Lower leg skin (tissue), 4 donors: Measurements from ENCODE around the gene CHD6. TPM values are rescaled to one million over a fixed set of nuclear protein-coding genes. Genes with fewer than 3 reads are reported as not detected.

Source experiments
- DNase-seq, 2 donors: peaks; one replicate each; pipeline ENCODE4 v3.0.0-alpha.2; 2019; ENCODE audit warnings: low spot score in 2 of 2
- H3K4me3 ChIP-seq: fragments of 200-600 bp; sonication (generic); 2 replicates; pipeline ENCODE4 v1.5.1; 2017; ENCODE audit warnings: mild to moderate bottlenecking, low read depth; ENCODE audit not compliant: poor library complexity, severe bottlenecking
- CTCF ChIP-seq, 3 donors: fragments of 450-650 bp; IDR thresholded peaks; one replicate each; pipeline ENCODE4 v1.5.1; 2016; ENCODE audit warnings: antibody characterized with exemption in 3 of 3, mild to moderate bottlenecking in 3 of 3, moderate library complexity in 2 of 3
- POLR2A ChIP-seq, 2 donors: fragments of 450-650 bp; IDR thresholded peaks; one replicate each; pipeline ENCODE4 v1.6.1; 2016 to 2017; ENCODE audit warnings: antibody characterized with exemption in 2 of 2, mild to moderate bottlenecking in 1 of 2, moderate library complexity in 1 of 2
- WGBS, 2 donors: methylation state at CpG; one replicate each; pipeline ENCODE4 v1.1.5; 2018; 5-methylcytosine and 5-hydroxymethylcytosine counted together
- intact Hi-C: fragments of 100-400 bp; cut with DNase I; formaldehyde crosslinking; loops from one replicate; pipeline ENCODE4 v1.15.0; 2023; ENCODE audit warnings: low total_unique reads
- total RNA-seq, 4 donors: library from RNA; depleted of rRNA; stranded (reverse); fragments of >200 nt; gene quantifications; one replicate each; pipeline ENCODE4 v1.1.0, GENCODE V29; 2016

CHD6 gene
- total RNA-seq, 4 donors from 2014 or later = 29.7 to 40.1 (median 37.7) TPM

GRCh38 chr20:41615676-41616075 lies 2.5 kb downstream of the CHD6 start:
- TF ChIP-seq POLR2A (IDR thresholded peaks at IDR 0.05) = no peak
- no peak for DNase-seq
- WGBS, 2 donors = 54 to 71% methylated on average over 3 of the region's 3 CpGs
- intact Hi-C loops = no loop called here
- no peak overlapping the region for H3K4me3 ChIP-seq

GRCh38 chr20:41615110-41615509 lies 3.1 kb downstream of the CHD6 start:
- no peak overlapping the region for H3K4me3 ChIP-seq
- DNase-seq = no peak
- TF ChIP-seq POLR2A (IDR thresholded peaks at IDR 0.05) (no peak), CTCF (IDR thresholded peaks at IDR 0.05) (no peak)
- 48 to 62% methylated on average over 1 of the region's 1 CpG for WGBS, 2 donors
- intact Hi-C loops = no loop called here

GRCh38 chr20:41613321-41613720 lies 4.9 kb downstream of the CHD6 start:
- intact Hi-C loops = no loop called here
- H3K4me3 ChIP-seq = no peak overlapping the region
- DNase-seq = no peak
- WGBS, 2 donors = 83 to 91% methylated on average over 2 of the region's 2 CpGs
- TF ChIP-seq CTCF (IDR thresholded peaks at IDR 0.05) (no peak), POLR2A (IDR thresholded peaks at IDR 0.05) (no peak)

- no peak for DNase-seq
- 54 to 71% methylated on average over 3 of the region's 3 CpGs for WGBS, 2 donors
- intact Hi-C loops = no loop called here
- TF ChIP-seq POLR2A (IDR thresholded peaks at IDR 0.05) (no peak), CTCF (IDR thresholded peaks at IDR 0.05) (no peak)
- H3K4me3 ChIP-seq = no peak overlapping the region
These were observed 8.7 kb downstream of the CHD6 start for GRCh38 chr20:41609474-41609873.

GRCh38 chr20:41608606-41609005 lies 9.6 kb downstream of the CHD6 start:
- 95 to 97% methylated on average over 2 of the region's 2 CpGs for WGBS, 2 donors
- no peak for TF ChIP-seq POLR2A (IDR thresholded peaks at IDR 0.05)
- TF ChIP-seq CTCF (IDR thresholded peaks at IDR 0.05) = no peak

GRCh38 chr20:41607791-41608190 lies 10.4 kb downstream of the CHD6 start:
- no peak for TF ChIP-seq POLR2A (IDR thresholded peaks at IDR 0.05)
- no peak for TF ChIP-seq CTCF (IDR thresholded peaks at IDR 0.05)
- 85 to 94% methylated on average over 1 of the region's 1 CpG for WGBS, 2 donors
- DNase-seq = no peak
- intact Hi-C loops = no loop called here
- H3K4me3 ChIP-seq = no peak overlapping the region

More at GRCh38 chr20:41608606-41609005, 9.6 kb downstream of the CHD6 start:
- no peak for DNase-seq
- H3K4me3 ChIP-seq = no peak overlapping the region
- intact Hi-C loops = no loop called here
